Mucosa of rectum (tissue), 2 donors: Measurements from ENCODE around the gene STAB2.

Source experiments
- H3K27ac ChIP-seq, 2 donors: one replicate each; pipeline ENCODE4 v1.7.0; 2013; ENCODE audit warnings: inconsistent platforms in 2 of 2, low read depth in 2 of 2, low read length in 2 of 2
- H3K27me3 ChIP-seq, 2 donors: one replicate each; pipeline ENCODE4 v1.7.0; 2013; ENCODE audit warnings: low read length in 2 of 2; ENCODE audit not compliant: control insufficient read depth in 2 of 2, insufficient read depth in 2 of 2
- H3K36me3 ChIP-seq, 2 donors: one replicate each; pipeline ENCODE4 v1.7.0; 2013; ENCODE audit warnings: low read length in 2 of 2; ENCODE audit not compliant: control insufficient read depth in 2 of 2, insufficient read depth in 2 of 2
- H3K4me1 ChIP-seq, 2 donors: one replicate each; pipeline ENCODE4 v1.7.0; 2013; ENCODE audit warnings: low read length in 2 of 2, mild to moderate bottlenecking in 1 of 2; ENCODE audit not compliant: control insufficient read depth in 2 of 2, insufficient read depth in 2 of 2
- H3K4me3 ChIP-seq, 2 donors: one replicate each; pipeline ENCODE4 v1.7.0; 2013; ENCODE audit warnings: low read length in 2 of 2
- H3K9ac ChIP-seq, 2 donors: one replicate each; pipeline ENCODE4 v1.7.0; 2013; ENCODE audit warnings: low read length in 2 of 2, low read depth in 1 of 2, mild to moderate bottlenecking in 1 of 2
- H3K9me3 ChIP-seq, 2 donors: one replicate each; pipeline ENCODE4 v1.7.0; 2013; ENCODE audit warnings: low read length in 2 of 2; ENCODE audit not compliant: control insufficient read depth in 2 of 2
- donor health status: healthy.
- donor health status: Normal muscosa, but diverticular disease.

Gene STAB2

GRCh38 chr12:103748875-103749274, 161.8 kb downstream of the STAB2 start:
- no peaks in the 10 kb centered on the region for H3K9me3 ChIP-seq
- H3K27ac ChIP-seq, result no peak overlapping the region
- no peaks in the 10 kb centered on the region for H3K36me3 ChIP-seq
- no peak overlapping the region for H3K9ac ChIP-seq
- H3K4me1 ChIP-seq, result no peaks in the 10 kb centered on the region
- no peak overlapping the region for H3K4me3 ChIP-seq
- H3K27me3 ChIP-seq, result no peaks in the 10 kb centered on the region

- H3K27me3 ChIP-seq, result no peaks in the 10 kb centered on the region
- no peaks in the 10 kb centered on the region for H3K36me3 ChIP-seq
- no peaks in the 10 kb centered on the region for H3K4me1 ChIP-seq
- no peaks in the 10 kb centered on the region for H3K9me3 ChIP-seq
- H3K4me3 ChIP-seq, result no peak overlapping the region
- no peak overlapping the region for H3K27ac ChIP-seq
- H3K9ac ChIP-seq, result no peak overlapping the region
These were observed 164.1 kb downstream of the STAB2 start for GRCh38 chr12:103751171-103751570.

- H3K9me3 ChIP-seq, result no peaks in the 10 kb centered on the region
- H3K9ac ChIP-seq, result no peak overlapping the region
- H3K27ac ChIP-seq, result no peak overlapping the region
- no peaks in the 10 kb centered on the region for H3K4me1 ChIP-seq
- H3K4me3 ChIP-seq, result no peak overlapping the region
- no peaks in the 10 kb centered on the region for H3K36me3 ChIP-seq
- no peaks in the 10 kb centered on the region for H3K27me3 ChIP-seq
These were observed 164.5 kb downstream of the STAB2 start for GRCh38 chr12:103751600-103751999.

GRCh38 chr12:103755425-103755824, 168.4 kb downstream of the STAB2 start:
- H3K27me3 ChIP-seq, result no peaks in the 10 kb centered on the region
- H3K9ac ChIP-seq, result no peak overlapping the region
- H3K9me3 ChIP-seq, result no peaks in the 10 kb centered on the region

GRCh38 chr12:103756443-103756842, 169.4 kb downstream of the STAB2 start:
- Histone ChIP-seq H3K27ac (no peak overlapping the region), H3K27me3 (no peaks in the 10 kb centered on the region), H3K4me1 (no peaks in the 10 kb centered on the region), H3K9ac (no peak overlapping the region), H3K36me3 (no peaks in the 10 kb centered on the region), H3K9me3 (no peaks in the 10 kb centered on the region), H3K4me3 (no peak overlapping the region)

More at GRCh38 chr12:103755425-103755824, 168.4 kb downstream of the STAB2 start:
- no peaks in the 10 kb centered on the region for H3K36me3 ChIP-seq
- no peaks in the 10 kb centered on the region for H3K4me1 ChIP-seq
- H3K4me3 ChIP-seq, result no peak overlapping the region
- no peak overlapping the region for H3K27ac ChIP-seq

GRCh38 chr12:103757248-103757647, 170.2 kb downstream of the STAB2 start:
- no peaks in the 10 kb centered on the region for H3K36me3 ChIP-seq
- H3K9ac ChIP-seq, result no peak overlapping the region
- H3K9me3 ChIP-seq, result no peaks in the 10 kb centered on the region
- no peak overlapping the region for H3K27ac ChIP-seq
- no peaks in the 10 kb centered on the region for H3K27me3 ChIP-seq
- H3K4me3 ChIP-seq, result no peak overlapping the region
- H3K4me1 ChIP-seq, result no peaks in the 10 kb centered on the region

- Histone ChIP-seq H3K4me3 (no peak overlapping the region), H3K27me3 (no peaks in the 10 kb centered on the region), H3K4me1 (no peaks in the 10 kb centered on the region), H3K27ac (no peak overlapping the region), H3K9me3 (no peaks in the 10 kb centered on the region), H3K36me3 (no peaks in the 10 kb centered on the region), H3K9ac (no peak overlapping the region)
These were observed 171.4 kb downstream of the STAB2 start for GRCh38 chr12:103758310-103759089.

- no peaks in the 10 kb centered on the region for H3K27me3 ChIP-seq
- H3K27ac ChIP-seq, result no peak overlapping the region
- H3K9me3 ChIP-seq, result no peaks in the 10 kb centered on the region
- H3K4me3 ChIP-seq, result no peak overlapping the region
- H3K9ac ChIP-seq, result no peak overlapping the region
- peaks cover 0 to 5% of the 10 kb centered on the region in 2 donors for H3K36me3 ChIP-seq
- H3K4me1 ChIP-seq, result no peaks in the 10 kb centered on the region
These were observed 175.4 kb downstream of the STAB2 start for GRCh38 chr12:103762473-103762872.

GRCh38 chr12:103765322-103765721, 178.2 kb downstream of the STAB2 start:
- Histone ChIP-seq H3K9ac (no peak overlapping the region), H3K27me3 (no peaks in the 10 kb centered on the region), H3K4me1 (no peaks in the 10 kb centered on the region), H3K27ac (no peak overlapping the region), H3K9me3 (no peaks in the 10 kb centered on the region), H3K4me3 (no peak overlapping the region), H3K36me3 (peaks cover 0 to 7% of the 10 kb centered on the region in 2 donors)

GRCh38 chr12:103766028-103766427, 179.0 kb downstream of the STAB2 start:
- Histone ChIP-seq H3K4me1 (no peaks in the 10 kb centered on the region), H3K27ac (no peak overlapping the region), H3K27me3 (no peaks in the 10 kb centered on the region), H3K9ac (no peak overlapping the region), H3K36me3 (peaks cover 0 to 7% of the 10 kb centered on the region in 2 donors), H3K9me3 (no peaks in the 10 kb centered on the region), H3K4me3 (no peak overlapping the region)
